ENCODE measurements around the gene ZNF185. TPM values are rescaled to one million over a fixed set of nuclear protein-coding genes. Genes with fewer than 3 reads are reported as not detected.

ZNF185 gene
- total RNA-seq, 1 experiment from 2014 or later, result 15.8 TPM

DNA sequence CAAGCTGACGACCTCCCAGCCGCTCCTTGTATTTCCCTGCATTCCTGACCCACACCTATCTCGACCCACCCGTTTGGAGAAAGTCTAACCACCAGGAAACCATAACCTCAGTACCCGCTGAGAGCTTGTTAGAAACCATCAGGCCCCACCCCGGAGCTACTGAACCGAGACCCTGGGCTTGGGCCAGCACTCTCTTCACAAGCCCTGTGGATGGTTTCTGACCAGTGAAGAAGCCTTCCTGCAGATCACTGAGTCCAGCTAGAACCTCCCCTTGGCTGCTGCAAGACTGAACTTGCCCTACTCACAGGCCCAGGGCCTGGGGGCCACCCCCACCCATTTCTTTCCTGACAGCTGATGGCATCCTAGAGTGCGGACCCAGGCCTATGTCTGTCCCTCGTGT, 26.6 kb upstream of the ZNF185 start (continued):
- TF ChIP-seq CEBPB (IDR thresholded peaks at IDR 0.05; ENCODE audit: low read depth), result no peak
- TF ChIP-seq, protein P1, sequence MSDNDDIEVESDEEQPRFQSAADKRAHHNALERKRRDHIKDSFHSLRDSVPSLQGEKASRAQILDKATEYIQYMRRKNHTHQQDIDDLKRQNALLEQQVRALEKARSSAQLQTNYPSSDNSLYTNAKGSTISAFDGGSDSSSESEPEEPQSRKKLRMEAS (IDR thresholded peaks at IDR 0.05), result no peak
- TF ChIP-seq FOSL1 (IDR thresholded peaks at IDR 0.05; ENCODE audit: low read depth), result no peak
- no peak for TF ChIP-seq RAD21 (IDR thresholded peaks at IDR 0.05; ENCODE audit: low read depth)
- no peak for TF ChIP-seq YY1 (IDR thresholded peaks at IDR 0.05; ENCODE audit: extremely low read depth, insufficient replicate concordance, low read depth, low read length)

DNA sequence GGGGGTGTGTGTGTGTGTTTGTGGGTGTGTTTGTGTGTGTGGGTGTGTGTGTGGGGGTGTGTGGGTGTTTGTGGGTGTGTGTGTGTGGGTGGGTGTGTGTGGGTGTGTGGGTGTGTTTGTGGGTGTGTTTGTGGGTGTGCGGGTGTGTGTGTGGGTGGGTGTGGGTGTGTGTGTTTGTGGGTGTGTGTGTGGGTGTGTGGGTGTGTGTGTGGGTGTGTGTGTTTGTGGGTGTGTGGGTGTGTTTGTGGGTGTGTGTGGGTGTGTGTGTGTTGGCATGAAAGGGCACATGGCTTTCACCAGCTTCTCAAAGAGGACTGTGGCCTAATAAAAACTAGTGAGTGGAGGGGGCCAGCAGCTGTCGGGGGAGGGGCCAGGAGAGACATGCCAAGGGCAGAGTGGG, 25.3 kb upstream of the ZNF185 start:
- Histone ChIP-seq H3K4me3 (replicated peaks in 1 of 2; ENCODE audit: low read depth in 1 of 2, low read length in 2 of 2) (no peak overlapping the region), H3K4me1 (ENCODE audit: control insufficient read depth in 1 of 2, insufficient read depth in 2 of 2, low read length in 2 of 2) (no peaks in the 10 kb centered on the region), H3K4me2 (ENCODE audit: low read length) (no peak overlapping the region), H3K9ac (ENCODE audit: low read length) (no peak overlapping the region), H2AFZ (ENCODE audit: low read depth, low read length, poor library complexity, severe bottlenecking) (no peak overlapping the region), H3K9me2 (ENCODE audit: insufficient read depth) (no peaks in the 10 kb centered on the region), H3K9me3 (ENCODE audit: control insufficient read depth in 1 of 2, insufficient read depth in 1 of 2, low read depth in 1 of 2, low read length in 2 of 2) (no peaks in the 10 kb centered on the region), H3K27me3 (ENCODE audit: insufficient read depth, low read length) (no peaks in the 10 kb centered on the region), H3K79me2 (ENCODE audit: insufficient read depth, low read length) (no peaks in the 10 kb centered on the region), H4K20me1 (ENCODE audit: insufficient read depth) (no peaks in the 10 kb centered on the region), H3K36me3 (ENCODE audit: control insufficient read depth in 1 of 2, insufficient read depth in 2 of 2, low read length in 2 of 2) (no peaks in the 10 kb centered on the region; a peak in 1 of 4 replicates), H3K27ac (ENCODE audit: low read depth, low read length) (no peak overlapping the region)
- ChIA-PET RAD21 (ENCODE audit: low non-redundant PET in 1 of 2, low total read pairs in 2 of 2, uncharacterized antibody in 2 of 2, unreplicated experiment in 2 of 2) (no interaction called here), CTCF (interaction anchor here (0.6 kb wide), 1 partner anchor 63 kb away, joined by 3 read pairs; no protein-coding TSS in a partner anchor), POLR2A (no interaction called here)
- no TSS peak for BruUV-seq (replicated peaks)
- no peak for ATAC-seq
- intact Hi-C loops (cut with micrococcal nuclease), result no loop called here
- TF ChIP-seq EZH2phosphoT487 (IDR thresholded peaks at IDR 0.05; ENCODE audit: borderline replicate concordance) (no peak), YY1 (IDR thresholded peaks at IDR 0.05; ENCODE audit: extremely low read depth, insufficient replicate concordance, low read depth, low read length) (no peak), EGR1 (IDR thresholded peaks at IDR 0.05; ENCODE audit: low read depth) (0 out of 2 replicates have a peak, but pooled peaks have one; percentile 17), SRF (IDR thresholded peaks at IDR 0.05; ENCODE audit: low read depth) (no peak), JUND (IDR thresholded peaks at IDR 0.05) (no peak)
- no peak for DNase-seq (ENCODE audit: low read depth, low spot score)

DNA sequence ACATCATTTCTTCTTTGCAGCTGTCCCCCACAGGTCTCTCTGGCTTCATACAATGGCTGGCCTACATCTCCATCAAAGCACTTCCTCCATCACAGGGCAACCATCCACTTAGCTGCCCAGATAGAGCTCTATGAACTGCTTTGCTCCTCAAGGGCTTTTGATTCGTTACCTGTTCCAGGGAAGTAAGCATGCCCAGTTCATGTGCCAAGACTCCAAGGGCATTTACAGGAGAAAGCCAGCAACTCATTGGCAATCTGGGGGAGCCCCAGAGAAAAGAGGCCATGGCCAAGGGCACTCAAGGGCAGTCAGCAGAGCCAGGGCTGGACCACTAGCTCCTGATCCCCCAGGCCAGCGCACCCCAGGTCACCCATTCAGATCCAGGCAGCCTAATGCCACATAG, 24.5 kb upstream of the ZNF185 start:
- Histone ChIP-seq H3K9me3 (ENCODE audit: control insufficient read depth in 1 of 2, insufficient read depth in 1 of 2, low read depth in 1 of 2, low read length in 2 of 2) (no peaks in the 10 kb centered on the region), H3K4me1 (ENCODE audit: control insufficient read depth in 1 of 2, insufficient read depth in 2 of 2, low read length in 2 of 2) (no peaks in the 10 kb centered on the region), H3K4me2 (ENCODE audit: low read length) (no peak overlapping the region), H3K27ac (ENCODE audit: low read depth, low read length) (no peak overlapping the region), H3K9ac (ENCODE audit: low read length) (no peak overlapping the region), H3K27me3 (ENCODE audit: insufficient read depth, low read length) (no peaks in the 10 kb centered on the region), H3K9me2 (ENCODE audit: insufficient read depth) (no peaks in the 10 kb centered on the region), H2AFZ (ENCODE audit: low read depth, low read length, poor library complexity, severe bottlenecking) (no peak overlapping the region), H3K4me3 (replicated peaks in 1 of 2; ENCODE audit: low read depth in 1 of 2, low read length in 2 of 2) (no peak overlapping the region), H4K20me1 (ENCODE audit: insufficient read depth) (no peaks in the 10 kb centered on the region), H3K36me3 (ENCODE audit: control insufficient read depth in 1 of 2, insufficient read depth in 2 of 2, low read length in 2 of 2) (no peaks in the 10 kb centered on the region), H3K79me2 (ENCODE audit: insufficient read depth, low read length) (no peaks in the 10 kb centered on the region)
- ChIA-PET RAD21 (ENCODE audit: low non-redundant PET in 1 of 2, low total read pairs in 2 of 2, uncharacterized antibody in 2 of 2, unreplicated experiment in 2 of 2) (no interaction called here), POLR2A (no interaction called here), CTCF (no interaction called here)
- BruUV-seq (replicated peaks), result no TSS peak
- intact Hi-C loops (cut with micrococcal nuclease), result no loop called here
- DNase-seq (ENCODE audit: low read depth, low spot score), result no peak
- no peak for ATAC-seq
- TF ChIP-seq, protein P1 (IDR thresholded peaks at IDR 0.05), result no peak
- TF ChIP-seq ZFX (IDR thresholded peaks at IDR 0.05), result no peak
- TF ChIP-seq TCF7L2 (IDR thresholded peaks at IDR 0.05; ENCODE audit: borderline replicate concordance, extremely low read depth, insufficient read depth, insufficient read length), result no peak
- TF ChIP-seq, protein P2, sequence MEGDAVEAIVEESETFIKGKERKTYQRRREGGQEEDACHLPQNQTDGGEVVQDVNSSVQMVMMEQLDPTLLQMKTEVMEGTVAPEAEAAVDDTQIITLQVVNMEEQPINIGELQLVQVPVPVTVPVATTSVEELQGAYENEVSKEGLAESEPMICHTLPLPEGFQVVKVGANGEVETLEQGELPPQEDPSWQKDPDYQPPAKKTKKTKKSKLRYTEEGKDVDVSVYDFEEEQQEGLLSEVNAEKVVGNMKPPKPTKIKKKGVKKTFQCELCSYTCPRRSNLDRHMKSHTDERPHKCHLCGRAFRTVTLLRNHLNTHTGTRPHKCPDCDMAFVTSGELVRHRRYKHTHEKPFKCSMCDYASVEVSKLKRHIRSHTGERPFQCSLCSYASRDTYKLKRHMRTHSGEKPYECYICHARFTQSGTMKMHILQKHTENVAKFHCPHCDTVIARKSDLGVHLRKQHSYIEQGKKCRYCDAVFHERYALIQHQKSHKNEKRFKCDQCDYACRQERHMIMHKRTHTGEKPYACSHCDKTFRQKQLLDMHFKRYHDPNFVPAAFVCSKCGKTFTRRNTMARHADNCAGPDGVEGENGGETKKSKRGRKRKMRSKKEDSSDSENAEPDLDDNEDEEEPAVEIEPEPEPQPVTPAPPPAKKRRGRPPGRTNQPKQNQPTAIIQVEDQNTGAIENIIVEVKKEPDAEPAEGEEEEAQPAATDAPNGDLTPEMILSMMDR (IDR thresholded peaks at IDR 0.05 in 2 of 3, conservative IDR thresholded peaks at IDR 0.05 in 1 of 3; ENCODE audit: borderline replicate concordance in 1 of 3, insufficient read depth in 1 of 3, low read depth in 2 of 3, low read length in 2 of 3), result no peak
- no peak for TF ChIP-seq EGR1 (IDR thresholded peaks at IDR 0.05; ENCODE audit: low read depth)
- TF ChIP-seq, protein P3, sequence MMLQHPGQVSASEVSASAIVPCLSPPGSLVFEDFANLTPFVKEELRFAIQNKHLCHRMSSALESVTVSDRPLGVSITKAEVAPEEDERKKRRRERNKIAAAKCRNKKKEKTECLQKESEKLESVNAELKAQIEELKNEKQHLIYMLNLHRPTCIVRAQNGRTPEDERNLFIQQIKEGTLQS (IDR thresholded peaks at IDR 0.05), result no peak
- no peak for TF ChIP-seq EZH2phosphoT487 (IDR thresholded peaks at IDR 0.05; ENCODE audit: borderline replicate concordance)
- TF ChIP-seq FOSL1 (IDR thresholded peaks at IDR 0.05; ENCODE audit: low read depth), result no peak
- TF ChIP-seq RAD21 (IDR thresholded peaks at IDR 0.05; ENCODE audit: low read depth), result no peak
- TF ChIP-seq CBX3 (IDR thresholded peaks at IDR 0.05; ENCODE audit: low read depth), result no peak
- TF ChIP-seq ZNF274 (IDR thresholded peaks at IDR 0.05; ENCODE audit: low read depth, low read length), result no peak

Measured in HCT116 (cell line).